HG03457 (cell line): ENCODE data around the gene WFDC1.

Experiments used
- ATAC-seq: cut with Tn5 transposase; IDR thresholded peaks from one replicate; pipeline ENCODE4 v1.9.1; 2021; ENCODE audit warnings: moderate number of reproducible peaks; ENCODE audit not compliant: unreplicated experiment

The WFDC1 gene

GRCh38 chr16:84294531-84295142 is at the start of gene WFDC1:
Gene WFDC1 (plus strand): TSS chr16:84294878. CDS start chr16:84294972, 94 bp downstream.
- ATAC-seq: no peak

GRCh38 chr16:84245956-84246678 is 48.6 kb upstream of the WFDC1 start:
- no peak for ATAC-seq

- ATAC-seq: no peak
Measured at GRCh38 chr16:84246679-84247077, 48.0 kb upstream of the WFDC1 start.

GRCh38 chr16:84247331-84247730 is 47.3 kb upstream of the WFDC1 start:
- no peak for ATAC-seq

- no peak for ATAC-seq
Measured at GRCh38 chr16:84247844-84248243, 46.8 kb upstream of the WFDC1 start.

- ATAC-seq: no peak
Measured at GRCh38 chr16:84252184-84252583, 42.5 kb upstream of the WFDC1 start.

- ATAC-seq: no peak
Measured at GRCh38 chr16:84253173-84253572, 41.5 kb upstream of the WFDC1 start.

GRCh38 chr16:84254062-84254461 is 40.6 kb upstream of the WFDC1 start:
- no peak for ATAC-seq

GRCh38 chr16:84255050-84255810 is 39.4 kb upstream of the WFDC1 start:
- ATAC-seq: no peak

GRCh38 chr16:84258266-84258665 is 36.4 kb upstream of the WFDC1 start:
- ATAC-seq: no peak

GRCh38 chr16:84259691-84260090 is 35.0 kb upstream of the WFDC1 start:
- no peak for ATAC-seq

GRCh38 chr16:84260766-84261554 is 33.7 kb upstream of the WFDC1 start:
- ATAC-seq: no peak

- ATAC-seq: no peak
Measured at GRCh38 chr16:84262031-84262430, 32.6 kb upstream of the WFDC1 start.

- no peak for ATAC-seq
Measured at GRCh38 chr16:84262939-84263338, 31.7 kb upstream of the WFDC1 start.

GRCh38 chr16:84266451-84266850 is 28.2 kb upstream of the WFDC1 start:
- ATAC-seq: no peak

GRCh38 chr16:84267380-84267779 is 27.3 kb upstream of the WFDC1 start:
- ATAC-seq: no peak

GRCh38 chr16:84268291-84269040 is 26.2 kb upstream of the WFDC1 start:
- ATAC-seq: no peak

GRCh38 chr16:84270071-84270470 is 24.6 kb upstream of the WFDC1 start:
- no peak for ATAC-seq

GRCh38 chr16:84270531-84270930 is 24.1 kb upstream of the WFDC1 start:
- ATAC-seq: no peak

- ATAC-seq: no peak
Measured at GRCh38 chr16:84271037-84271436, 23.6 kb upstream of the WFDC1 start.
